ENCODE results near the gene RARRES1.

Gene RARRES1

DNA sequence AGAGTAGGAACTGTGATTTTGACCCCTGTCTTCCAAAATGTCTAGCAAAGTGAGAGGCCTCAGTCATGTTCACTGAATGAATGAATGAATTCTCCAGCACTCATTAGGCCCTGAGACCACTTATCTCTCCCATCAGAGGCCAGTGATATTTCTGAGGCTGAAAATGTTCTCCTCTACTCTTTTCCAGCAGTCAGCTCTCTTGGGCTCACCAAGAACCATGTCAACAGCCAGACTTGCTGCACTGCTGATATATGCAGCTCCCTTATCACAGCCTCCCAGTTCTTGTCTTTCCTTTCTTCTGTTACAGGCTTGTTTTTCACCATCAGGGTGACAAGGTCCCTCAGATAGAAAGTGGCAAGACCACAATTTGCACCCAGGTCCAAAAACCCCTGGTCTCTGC is 40.9 kb upstream of the RARRES1 start:
- no peak for TF ChIP-seq EZH2 (optimal IDR thresholded peaks at IDR 0.05; ENCODE audit: low read depth, low read length)
- TF ChIP-seq, protein P1, sequence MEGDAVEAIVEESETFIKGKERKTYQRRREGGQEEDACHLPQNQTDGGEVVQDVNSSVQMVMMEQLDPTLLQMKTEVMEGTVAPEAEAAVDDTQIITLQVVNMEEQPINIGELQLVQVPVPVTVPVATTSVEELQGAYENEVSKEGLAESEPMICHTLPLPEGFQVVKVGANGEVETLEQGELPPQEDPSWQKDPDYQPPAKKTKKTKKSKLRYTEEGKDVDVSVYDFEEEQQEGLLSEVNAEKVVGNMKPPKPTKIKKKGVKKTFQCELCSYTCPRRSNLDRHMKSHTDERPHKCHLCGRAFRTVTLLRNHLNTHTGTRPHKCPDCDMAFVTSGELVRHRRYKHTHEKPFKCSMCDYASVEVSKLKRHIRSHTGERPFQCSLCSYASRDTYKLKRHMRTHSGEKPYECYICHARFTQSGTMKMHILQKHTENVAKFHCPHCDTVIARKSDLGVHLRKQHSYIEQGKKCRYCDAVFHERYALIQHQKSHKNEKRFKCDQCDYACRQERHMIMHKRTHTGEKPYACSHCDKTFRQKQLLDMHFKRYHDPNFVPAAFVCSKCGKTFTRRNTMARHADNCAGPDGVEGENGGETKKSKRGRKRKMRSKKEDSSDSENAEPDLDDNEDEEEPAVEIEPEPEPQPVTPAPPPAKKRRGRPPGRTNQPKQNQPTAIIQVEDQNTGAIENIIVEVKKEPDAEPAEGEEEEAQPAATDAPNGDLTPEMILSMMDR (IDR thresholded peaks at IDR 0.05; ENCODE audit: low read length) = no peak
- TF ChIP-seq EZH2phosphoT487 (IDR thresholded peaks at IDR 0.05; ENCODE audit: low read length) = no peak
- Histone ChIP-seq H4K20me1 (ENCODE audit: insufficient read depth, low read length) (no peaks in the 10 kb centered on the region), H3K4me3 (ENCODE audit: low read length) (no peak overlapping the region), H3K4me1 (ENCODE audit: low read length) (peaks cover 20% of the 10 kb centered on the region), H3K9me2 (replicated peaks; ENCODE audit: insufficient read depth, low read length) (no peaks in the 10 kb centered on the region), H3K36me3 (replicated peaks; ENCODE audit: insufficient read depth, low read length) (no peaks in the 10 kb centered on the region), H2AFZ (ENCODE audit: low read length) (no peak overlapping the region), H3K79me2 (ENCODE audit: low read length) (no peaks in the 10 kb centered on the region), H3K9ac (ENCODE audit: low read length) (no peak overlapping the region), H3K9me3 (replicated peaks; ENCODE audit: insufficient read depth, low read length) (no peaks in the 10 kb centered on the region), H3K27ac (ENCODE audit: low read length) (no peak overlapping the region), H3K27me3 (replicated peaks; ENCODE audit: insufficient read depth, low read length) (no peaks in the 10 kb centered on the region), H3K4me2 (ENCODE audit: low read depth, low read length) (no peak overlapping the region), H3F3A (ENCODE audit: insufficient read depth, low read length) (peaks cover 4% of the 10 kb centered on the region; the same call in 1 of the 2 replicates)
- no peak for DNase-seq

GRCh38 chr3:158771982-158772381 is 39.7 kb upstream of the RARRES1 start:
- TF ChIP-seq EZH2 (optimal IDR thresholded peaks at IDR 0.05; ENCODE audit: low read depth, low read length) = no peak
- TF ChIP-seq EZH2phosphoT487 (IDR thresholded peaks at IDR 0.05; ENCODE audit: low read length) = no peak
- TF ChIP-seq, protein P1 (IDR thresholded peaks at IDR 0.05; ENCODE audit: low read length) = no peak
- DNase-seq = no peak
- Histone ChIP-seq H3K27me3 (replicated peaks; ENCODE audit: insufficient read depth, low read length) (no peaks in the 10 kb centered on the region), H4K20me1 (ENCODE audit: insufficient read depth, low read length) (no peaks in the 10 kb centered on the region), H3K27ac (ENCODE audit: low read length) (no peak overlapping the region), H3K36me3 (replicated peaks; ENCODE audit: insufficient read depth, low read length) (no peaks in the 10 kb centered on the region), H3F3A (ENCODE audit: insufficient read depth, low read length) (peaks cover 4% of the 10 kb centered on the region; the same call in 1 of the 2 replicates), H2AFZ (ENCODE audit: low read length) (no peak overlapping the region), H3K9me3 (replicated peaks; ENCODE audit: insufficient read depth, low read length) (no peaks in the 10 kb centered on the region), H3K4me3 (ENCODE audit: low read length) (no peak overlapping the region), H3K9ac (ENCODE audit: low read length) (no peak overlapping the region), H3K4me1 (ENCODE audit: low read length) (peaks cover 20% of the 10 kb centered on the region), H3K9me2 (replicated peaks; ENCODE audit: insufficient read depth, low read length) (no peaks in the 10 kb centered on the region), H3K79me2 (ENCODE audit: low read length) (no peaks in the 10 kb centered on the region), H3K4me2 (ENCODE audit: low read depth, low read length) (no peak overlapping the region)

DNA sequence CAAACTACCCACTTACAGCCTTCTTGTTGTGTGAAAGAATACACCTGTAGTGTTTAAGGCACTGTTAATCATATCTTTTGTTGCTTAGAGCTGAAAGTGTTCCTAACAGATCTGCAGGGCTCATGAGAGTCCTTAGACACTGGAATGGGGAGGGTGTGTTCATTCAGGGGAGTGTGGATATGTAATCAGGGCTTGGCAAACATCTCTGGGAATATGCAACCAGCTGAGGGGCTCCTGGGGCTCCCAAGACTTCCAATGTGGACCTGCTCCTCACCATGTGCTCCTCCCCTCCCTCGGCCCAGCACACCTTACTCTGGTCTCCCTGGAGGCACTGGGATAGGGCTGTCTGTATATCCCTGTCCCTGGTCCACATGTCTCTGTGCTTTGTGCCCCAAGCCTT is 39.3 kb upstream of the RARRES1 start:
- no peak overlapping the region for H3K9ac ChIP-seq (ENCODE audit: low read length)
- H3K4me1 ChIP-seq (ENCODE audit: low read length) = peaks cover 20% of the 10 kb centered on the region
- no peaks in the 10 kb centered on the region for H3K36me3 ChIP-seq (replicated peaks; ENCODE audit: insufficient read depth, low read length)
- no peak for DNase-seq
- peaks cover 4% of the 10 kb centered on the region; the same call in 1 of the 2 replicates for H3F3A ChIP-seq (ENCODE audit: insufficient read depth, low read length)
- no peaks in the 10 kb centered on the region for H3K9me3 ChIP-seq (replicated peaks; ENCODE audit: insufficient read depth, low read length)
- TF ChIP-seq EZH2phosphoT487 (IDR thresholded peaks at IDR 0.05; ENCODE audit: low read length) (no peak), EZH2 (optimal IDR thresholded peaks at IDR 0.05; ENCODE audit: low read depth, low read length) (no peak)
- TF ChIP-seq, protein P1 (IDR thresholded peaks at IDR 0.05; ENCODE audit: low read length) = no peak
- H2AFZ ChIP-seq (ENCODE audit: low read length) = no peak overlapping the region
- no peak overlapping the region for H3K4me2 ChIP-seq (ENCODE audit: low read depth, low read length)
- H3K27me3 ChIP-seq (replicated peaks; ENCODE audit: insufficient read depth, low read length) = no peaks in the 10 kb centered on the region
- no peaks in the 10 kb centered on the region for H3K79me2 ChIP-seq (ENCODE audit: low read length)
- no peak overlapping the region for H3K4me3 ChIP-seq (ENCODE audit: low read length)
- H3K27ac ChIP-seq (ENCODE audit: low read length) = no peak overlapping the region
- no peaks in the 10 kb centered on the region for H3K9me2 ChIP-seq (replicated peaks; ENCODE audit: insufficient read depth, low read length)
- H4K20me1 ChIP-seq (ENCODE audit: insufficient read depth, low read length) = no peaks in the 10 kb centered on the region

All from MM.1S (cell line).